Measurements from ENCODE around the gene ZIC4. TPM values are rescaled to one million over a fixed set of nuclear protein-coding genes. Genes with fewer than 3 reads are reported as not detected.

Gene ZIC4
- polyA plus RNA-seq, 3 donors, result not detected

GRCh38 chr3:147410116-147410525 lies 3.8 kb upstream of the ZIC4 start:
- H3K4me2 ChIP-seq (replicated peaks; ENCODE audit: extremely low read depth, low read length, poor library complexity, severe bottlenecking), result peak overlapping the region; percentile 67
- peaks cover 25 to 85% (median 78%) of the 10 kb centered on the region in 7 donors for H3K9me3 Mint-ChIP-seq

More at GRCh38 chr3:147410116-147410525, 3.8 kb upstream of the ZIC4 start:
- no peak overlapping the region for H3K27ac ChIP-seq (ENCODE audit: low read depth in 1 of 2, low read length in 2 of 2)
- WGBS (ENCODE audit: insufficient coverage), result 4% methylated on average over 51 of the region's 52 CpGs
- H2AFZ ChIP-seq (ENCODE audit: insufficient read depth, low read depth, low read length, poor library complexity, severe bottlenecking), result peak overlapping the region; percentile 41
- H3K36me3 Mint-ChIP-seq, result peaks cover 21 to 41% of the 10 kb centered on the region in 2 donors
- intact Hi-C loops (cut with micrococcal nuclease), result no loop called here
- peak overlapping the region; percentile 57 to 75 for H3K4me3 Mint-ChIP-seq
- H3K4me1 ChIP-seq (ENCODE audit: control insufficient read depth in 1 of 2, insufficient read depth in 2 of 2, low read length in 2 of 2), result peaks cover 0 to 15% of the 10 kb centered on the region in 2 donors
- peaks cover 93 to 98% (median 96%) of the 10 kb centered on the region in 3 donors for H3K27me3 Mint-ChIP-seq (ENCODE audit: low read depth in 3 of 3)
- DNase-seq, result no peak
- H3K4me3 ChIP-seq (replicated peaks in 1 of 3; ENCODE audit: low read depth in 2 of 3, low read length in 3 of 3), result peak overlapping the region in 2 of 3 experiments; percentile 35 to 67
- peaks cover 27% of the 10 kb centered on the region for H3K4me1 Mint-ChIP-seq
- peaks cover 28 to 89% of the 10 kb centered on the region in 2 donors for H3K9me3 ChIP-seq (replicated peaks in 1 of 2; ENCODE audit: control insufficient read depth in 1 of 2, insufficient read depth in 1 of 2, low read length in 2 of 2)
- no peaks in the 10 kb centered on the region for H4K20me1 ChIP-seq (ENCODE audit: insufficient read depth, low read length)
- H3K9ac ChIP-seq (ENCODE audit: insufficient read depth, low read length, poor library complexity, severe bottlenecking), result no peak overlapping the region
- TF ChIP-seq CTCF (IDR thresholded peaks at IDR 0.05), result no peak
- H3K27ac Mint-ChIP-seq, result no peak overlapping the region
- no peaks in the 10 kb centered on the region for H3K36me3 ChIP-seq (replicated peaks in 1 of 2; ENCODE audit: control insufficient read depth in 1 of 2, insufficient read depth in 2 of 2, low read length in 2 of 2)
- H3K79me2 ChIP-seq (ENCODE audit: insufficient read depth, low read length), result no peaks in the 10 kb centered on the region
- H3K27me3 ChIP-seq (ENCODE audit: control insufficient read depth in 2 of 2, insufficient read depth in 2 of 2, low read length in 2 of 2), result peaks cover 84 to 97% of the 10 kb centered on the region in 2 donors

Data from CD14-positive monocyte (primary cell).